GM04503 (cell line): ENCODE measurements around the gene FOXO4.

Source experiments
- DNase-seq: peaks from one replicate; pipeline ENCODE4 v3.0.0-alpha.2; 2012; ENCODE audit warnings: low read depth

FOXO4 gene

GRCh38 chrX:71143508-71143907 lies 47.9 kb downstream of the FOXO4 start:
- no peak for DNase-seq

DNA sequence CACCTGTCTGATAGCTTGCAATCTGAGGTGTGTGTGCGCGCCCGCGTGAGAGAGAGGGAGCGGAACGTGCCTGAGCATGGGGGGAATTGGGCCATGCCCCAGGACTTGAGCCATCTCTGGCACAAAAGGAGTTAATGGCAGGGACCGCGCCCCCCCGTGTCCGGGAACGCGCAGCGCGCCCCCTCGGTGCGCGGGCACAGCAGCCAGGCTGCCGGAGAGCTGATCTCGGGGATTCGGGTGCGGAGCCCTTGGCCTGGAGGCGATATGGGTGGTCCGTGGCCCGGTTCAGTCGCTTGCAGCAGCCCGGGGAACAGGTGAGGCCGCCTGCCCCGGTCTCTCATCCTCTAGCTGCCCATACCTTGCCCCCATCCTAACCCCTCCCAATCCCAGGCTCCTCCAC lies 49.0 kb downstream of the FOXO4 start, which contains the start of gene NLGN3:
Gene NLGN3 (plus strand): TSS at position 191 of the 400 bp plus-strand sequence. CDS start 2,909 bp downstream, outside the sequence.
- DNase-seq: no peak

DNA sequence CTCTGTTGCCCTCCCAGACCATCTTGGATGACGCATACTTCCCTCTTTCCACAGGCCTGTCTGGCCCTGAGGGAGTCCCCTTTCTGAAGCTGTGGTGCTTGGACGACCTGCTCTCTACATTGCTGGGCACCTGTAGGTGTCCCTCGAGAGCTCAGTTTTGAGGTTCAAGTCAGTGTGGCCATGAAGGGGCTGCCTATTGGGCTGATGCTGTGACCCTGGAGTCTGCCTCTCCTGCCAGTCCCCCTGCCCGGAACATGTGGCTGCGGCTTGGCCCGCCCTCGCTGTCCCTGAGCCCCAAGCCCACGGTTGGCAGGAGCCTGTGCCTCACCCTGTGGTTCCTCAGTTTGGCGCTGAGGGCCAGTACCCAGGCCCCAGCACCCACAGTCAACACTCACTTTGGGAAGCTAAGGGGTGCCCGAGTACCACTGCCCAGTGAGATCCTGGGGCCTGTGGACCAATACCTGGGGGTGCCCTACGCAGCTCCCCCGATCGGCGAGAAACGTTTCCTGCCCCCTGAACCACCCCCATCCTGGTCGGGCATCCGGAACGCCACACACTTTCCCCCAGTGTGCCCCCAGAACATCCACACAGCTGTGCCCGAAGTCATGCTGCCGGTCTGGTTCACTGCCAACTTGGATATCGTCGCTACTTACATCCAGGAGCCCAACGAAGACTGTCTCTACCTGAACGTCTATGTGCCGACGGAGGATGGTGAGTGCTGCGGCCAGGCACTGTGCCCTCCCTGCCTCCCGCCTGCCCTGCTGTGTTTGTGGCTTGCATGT lies 52.0 kb downstream of the FOXO4 start:
- no peak for DNase-seq

DNA sequence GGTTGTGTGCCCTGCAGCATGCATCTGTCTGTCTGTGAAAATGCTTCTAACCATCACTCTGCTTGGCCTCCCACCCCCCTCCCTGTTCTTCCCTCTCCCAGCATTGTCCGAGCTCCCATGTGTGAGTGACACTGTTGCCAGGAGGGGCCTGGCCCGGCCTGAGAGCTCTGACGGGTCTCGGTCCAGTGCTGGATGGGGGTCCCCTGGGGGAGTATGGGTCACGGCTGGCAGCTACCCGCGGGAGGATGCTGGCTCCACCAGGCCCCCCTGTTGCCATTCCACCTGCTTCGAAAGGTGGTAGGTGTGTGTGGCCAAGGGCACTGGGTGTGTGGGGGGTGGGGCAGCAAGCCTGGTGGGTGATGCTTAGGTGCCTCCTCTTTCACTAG lies 52.6 kb downstream of the FOXO4 start:
- DNase-seq: no peak

DNA sequence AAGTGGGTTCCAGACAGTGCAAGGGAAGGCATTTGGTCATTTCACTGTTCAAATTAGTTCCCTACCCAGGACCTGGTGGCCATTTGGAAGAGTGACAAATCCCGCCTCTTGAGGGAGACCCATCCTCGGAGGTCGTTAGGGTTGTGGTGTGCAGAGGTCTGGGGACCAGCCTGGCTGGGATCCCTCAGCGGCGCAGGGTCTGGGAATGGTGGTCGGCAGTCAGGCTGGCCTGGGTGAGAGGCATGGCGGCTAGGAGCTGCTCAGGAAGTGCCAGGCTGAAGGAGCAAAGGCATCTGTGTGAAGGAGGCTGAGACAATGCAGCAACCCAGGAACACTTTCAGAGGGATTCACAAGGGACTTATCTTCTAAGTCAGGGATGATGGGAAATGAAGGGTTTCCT lies 55.7 kb downstream of the FOXO4 start:
- DNase-seq: no peak
